ENCODE results near the gene ANXA2.

DNA sequence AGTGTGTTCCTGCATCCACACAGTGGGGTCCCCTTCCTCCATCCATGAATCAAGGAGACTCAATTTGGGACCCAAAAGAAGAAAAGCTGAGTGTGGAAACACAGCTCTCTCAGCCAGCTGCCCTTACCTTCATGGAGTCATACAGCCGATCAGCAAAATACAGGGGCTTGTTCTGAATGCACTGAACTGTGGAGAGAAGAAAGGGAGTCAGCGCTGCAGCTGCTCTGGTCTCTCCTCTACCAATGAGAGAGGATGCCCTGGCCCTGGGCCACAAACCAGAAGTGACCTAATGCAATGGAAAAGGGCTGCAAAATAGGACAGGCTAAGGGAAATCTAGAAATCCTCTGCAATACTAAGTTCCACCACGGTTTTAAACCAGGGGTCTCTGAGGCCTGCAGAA, 46.7 kb downstream of the ANXA2 start:
- TF ChIP-seq CTCF (conservative IDR thresholded peaks at IDR 0.05; ENCODE audit: low read length) (no peak), EZH2phosphoT487 (IDR thresholded peaks at IDR 0.05; ENCODE audit: borderline replicate concordance) (no peak)

Data from Loucy (cell line).